ENCODE data around the gene POLR1D.

POLR1D gene

DNA sequence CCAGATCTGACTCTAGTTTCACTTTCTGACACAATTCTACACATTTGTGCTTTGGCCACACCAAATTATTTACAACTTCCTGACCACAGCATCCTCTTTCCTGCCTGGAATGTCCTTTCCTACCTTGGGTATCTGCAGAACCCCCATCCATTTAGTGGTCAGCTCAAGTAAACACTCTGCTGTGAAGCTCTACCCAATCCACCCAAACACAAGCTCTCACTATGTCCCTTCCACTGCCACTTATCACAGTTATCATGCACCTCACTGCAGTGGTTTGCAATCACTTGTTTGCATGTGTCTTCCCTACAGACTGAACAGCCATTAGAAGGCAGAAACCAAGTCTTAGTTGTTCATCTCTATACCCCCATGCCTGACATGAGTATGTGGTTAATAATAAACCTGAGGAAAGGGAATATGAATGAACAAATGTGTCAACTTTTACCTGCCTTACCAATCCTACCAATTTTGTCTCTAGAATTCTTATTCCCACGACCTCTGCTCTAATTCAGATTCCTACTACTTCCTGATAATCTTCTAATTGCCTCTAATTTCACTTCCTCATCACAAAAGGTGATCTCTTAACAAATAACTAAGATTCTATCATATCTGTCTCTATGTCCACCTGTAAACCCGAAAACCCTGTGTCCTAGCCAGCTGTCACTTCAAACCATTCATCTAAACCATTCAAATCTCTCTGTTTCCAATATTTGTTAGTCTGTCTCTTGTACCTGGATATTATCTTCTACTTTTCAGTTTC lies 26.5 kb upstream of the POLR1D start:
- no peak for DNase-seq (ENCODE audit: low read depth)
- no peak overlapping the region for H3K4me3 ChIP-seq (ENCODE audit: low read depth, low read length)
- TF ChIP-seq, protein P1, sequence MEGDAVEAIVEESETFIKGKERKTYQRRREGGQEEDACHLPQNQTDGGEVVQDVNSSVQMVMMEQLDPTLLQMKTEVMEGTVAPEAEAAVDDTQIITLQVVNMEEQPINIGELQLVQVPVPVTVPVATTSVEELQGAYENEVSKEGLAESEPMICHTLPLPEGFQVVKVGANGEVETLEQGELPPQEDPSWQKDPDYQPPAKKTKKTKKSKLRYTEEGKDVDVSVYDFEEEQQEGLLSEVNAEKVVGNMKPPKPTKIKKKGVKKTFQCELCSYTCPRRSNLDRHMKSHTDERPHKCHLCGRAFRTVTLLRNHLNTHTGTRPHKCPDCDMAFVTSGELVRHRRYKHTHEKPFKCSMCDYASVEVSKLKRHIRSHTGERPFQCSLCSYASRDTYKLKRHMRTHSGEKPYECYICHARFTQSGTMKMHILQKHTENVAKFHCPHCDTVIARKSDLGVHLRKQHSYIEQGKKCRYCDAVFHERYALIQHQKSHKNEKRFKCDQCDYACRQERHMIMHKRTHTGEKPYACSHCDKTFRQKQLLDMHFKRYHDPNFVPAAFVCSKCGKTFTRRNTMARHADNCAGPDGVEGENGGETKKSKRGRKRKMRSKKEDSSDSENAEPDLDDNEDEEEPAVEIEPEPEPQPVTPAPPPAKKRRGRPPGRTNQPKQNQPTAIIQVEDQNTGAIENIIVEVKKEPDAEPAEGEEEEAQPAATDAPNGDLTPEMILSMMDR (IDR thresholded peaks at IDR 0.05; ENCODE audit: low read depth, low read length) = no peak
- no peak for TF ChIP-seq MYC (IDR thresholded peaks at IDR 0.05; ENCODE audit: low read depth, low read length)
- TF ChIP-seq, protein P2, sequence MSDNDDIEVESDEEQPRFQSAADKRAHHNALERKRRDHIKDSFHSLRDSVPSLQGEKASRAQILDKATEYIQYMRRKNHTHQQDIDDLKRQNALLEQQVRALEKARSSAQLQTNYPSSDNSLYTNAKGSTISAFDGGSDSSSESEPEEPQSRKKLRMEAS (IDR thresholded peaks at IDR 0.05; ENCODE audit: low read depth, low read length) = no peak
- TF ChIP-seq POLR2A (IDR thresholded peaks at IDR 0.05; ENCODE audit: extremely low read depth, insufficient read length) = no peak

DNA sequence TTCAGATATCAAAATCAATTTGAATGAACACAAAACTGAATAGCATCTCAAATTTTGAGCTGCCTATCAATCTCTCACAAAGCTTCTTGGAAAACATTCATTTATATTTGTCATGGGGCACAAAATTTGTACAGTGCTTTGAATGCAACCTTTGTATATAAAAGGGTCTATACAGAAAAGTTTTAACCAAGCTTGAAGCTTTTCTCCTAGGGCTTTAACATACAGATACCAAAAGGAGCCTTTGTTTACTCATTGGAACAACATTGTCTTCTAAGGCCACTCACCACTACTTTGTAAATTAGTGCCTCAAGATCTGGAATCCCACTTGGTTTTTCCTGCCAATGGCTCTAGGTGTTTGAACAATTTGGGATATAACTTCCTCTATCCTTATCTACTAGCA lies 22.6 kb upstream of the POLR1D start:
- no peak overlapping the region for H3K4me3 ChIP-seq (ENCODE audit: low read depth, low read length)
- no peak for DNase-seq (ENCODE audit: low read depth)
- TF ChIP-seq POLR2A (IDR thresholded peaks at IDR 0.05; ENCODE audit: extremely low read depth, insufficient read length) (no peak), MYC (IDR thresholded peaks at IDR 0.05; ENCODE audit: low read depth, low read length) (no peak)
- TF ChIP-seq, protein P2 (IDR thresholded peaks at IDR 0.05; ENCODE audit: low read depth, low read length) = no peak
- TF ChIP-seq, protein P1 (IDR thresholded peaks at IDR 0.05; ENCODE audit: low read depth, low read length) = no peak

DNA sequence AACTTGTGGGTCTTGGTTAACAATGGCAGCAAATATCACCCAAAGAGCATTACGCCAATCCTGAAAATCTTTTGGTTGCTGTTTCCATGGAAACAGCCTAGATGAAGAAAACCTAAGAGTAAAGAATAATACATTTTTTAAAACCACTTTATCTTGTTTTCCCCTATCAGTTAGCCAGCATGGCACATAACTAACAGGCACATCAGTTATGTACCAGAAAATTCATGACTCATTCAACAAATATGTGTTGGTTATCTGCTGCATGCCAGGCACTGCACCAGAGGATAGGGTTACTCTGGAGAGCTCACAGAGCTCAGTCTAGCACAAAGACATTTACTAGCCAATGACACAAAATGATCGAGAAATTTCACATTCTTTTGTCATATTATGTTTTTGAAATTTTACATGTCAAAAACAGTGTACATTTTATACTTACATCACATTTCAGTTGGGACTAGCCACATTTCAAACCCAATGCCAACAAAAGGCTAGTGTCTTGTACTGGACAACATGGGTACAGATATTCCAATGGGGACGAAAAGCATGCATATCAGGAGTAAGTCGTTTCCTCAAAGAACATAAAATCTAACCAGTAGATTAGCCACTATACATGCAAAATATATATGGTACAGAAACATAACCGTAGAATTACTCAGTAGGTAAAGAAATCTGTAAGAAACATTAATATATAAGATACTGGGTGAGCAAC lies 21.7 kb upstream of the POLR1D start:
- TF ChIP-seq, protein P2 (IDR thresholded peaks at IDR 0.05; ENCODE audit: low read depth, low read length) = no peak
- TF ChIP-seq, protein P1 (IDR thresholded peaks at IDR 0.05; ENCODE audit: low read depth, low read length) = no peak
- TF ChIP-seq MYC (IDR thresholded peaks at IDR 0.05; ENCODE audit: low read depth, low read length) = no peak
- TF ChIP-seq POLR2A (IDR thresholded peaks at IDR 0.05; ENCODE audit: extremely low read depth, insufficient read length) = no peak
- DNase-seq (ENCODE audit: low read depth) = no peak
- H3K4me3 ChIP-seq (ENCODE audit: low read depth, low read length) = no peak overlapping the region

DNA sequence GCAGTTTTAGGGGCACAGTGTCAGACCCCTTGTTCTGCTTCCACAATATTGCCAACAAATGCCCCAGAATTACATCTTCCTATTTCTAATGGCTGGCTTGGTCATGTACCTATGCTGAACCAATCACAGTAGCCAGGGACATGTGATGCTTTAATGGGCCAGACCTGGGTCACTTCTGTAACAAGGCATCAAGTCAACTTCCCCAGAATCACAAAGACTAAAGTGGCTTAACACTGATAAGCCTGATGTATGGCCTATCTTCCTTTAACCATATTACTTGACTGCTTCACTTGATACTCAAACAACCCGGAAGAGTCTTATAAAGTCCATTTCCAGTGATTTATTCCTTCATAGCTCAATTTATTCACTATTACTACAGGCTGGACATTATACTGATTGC lies 21.0 kb upstream of the POLR1D start:
- no peak overlapping the region for H3K4me3 ChIP-seq (ENCODE audit: low read depth, low read length)
- DNase-seq (ENCODE audit: low read depth) = no peak
- TF ChIP-seq, protein P2 (IDR thresholded peaks at IDR 0.05; ENCODE audit: low read depth, low read length) = no peak
- TF ChIP-seq POLR2A (IDR thresholded peaks at IDR 0.05; ENCODE audit: extremely low read depth, insufficient read length) (no peak), MYC (IDR thresholded peaks at IDR 0.05; ENCODE audit: low read depth, low read length) (no peak)
- TF ChIP-seq, protein P1 (IDR thresholded peaks at IDR 0.05; ENCODE audit: low read depth, low read length) = no peak

DNA sequence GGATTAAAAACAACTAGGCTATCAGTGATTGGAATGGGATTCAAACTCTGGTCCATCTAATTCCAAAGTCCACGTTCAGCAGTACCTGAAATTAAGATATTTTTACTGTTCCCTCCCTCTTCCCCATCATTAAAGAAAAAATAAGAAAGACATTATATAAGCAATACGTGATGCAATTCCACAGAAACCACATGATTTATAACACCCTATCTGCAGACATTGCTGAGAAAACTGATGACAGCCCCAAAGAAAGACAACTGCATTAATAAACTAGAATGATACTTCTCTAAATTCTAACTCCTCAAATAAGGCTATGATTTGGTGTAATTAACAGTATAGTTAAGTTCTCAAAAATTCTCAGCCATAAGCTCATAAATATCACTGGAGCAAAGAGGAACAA lies 20.5 kb upstream of the POLR1D start:
- no peak overlapping the region for H3K4me3 ChIP-seq (ENCODE audit: low read depth, low read length)
- DNase-seq (ENCODE audit: low read depth) = no peak
- no peak for TF ChIP-seq MYC (IDR thresholded peaks at IDR 0.05; ENCODE audit: low read depth, low read length)
- TF ChIP-seq POLR2A (IDR thresholded peaks at IDR 0.05; ENCODE audit: extremely low read depth, insufficient read length) = no peak
- TF ChIP-seq, protein P2 (IDR thresholded peaks at IDR 0.05; ENCODE audit: low read depth, low read length) = no peak
- TF ChIP-seq, protein P1 (IDR thresholded peaks at IDR 0.05; ENCODE audit: low read depth, low read length) = no peak

All from NB4 (cell line).